GM21360 (cell line): ENCODE results near the gene C12orf57.

Experiments
- ATAC-seq: cut with Tn5 transposase; IDR thresholded peaks from one replicate; pipeline ENCODE4 v1.9.1; 2021; ENCODE audit warnings: mild to moderate bottlenecking, moderate library complexity; ENCODE audit not compliant: unreplicated experiment

Gene C12orf57

DNA sequence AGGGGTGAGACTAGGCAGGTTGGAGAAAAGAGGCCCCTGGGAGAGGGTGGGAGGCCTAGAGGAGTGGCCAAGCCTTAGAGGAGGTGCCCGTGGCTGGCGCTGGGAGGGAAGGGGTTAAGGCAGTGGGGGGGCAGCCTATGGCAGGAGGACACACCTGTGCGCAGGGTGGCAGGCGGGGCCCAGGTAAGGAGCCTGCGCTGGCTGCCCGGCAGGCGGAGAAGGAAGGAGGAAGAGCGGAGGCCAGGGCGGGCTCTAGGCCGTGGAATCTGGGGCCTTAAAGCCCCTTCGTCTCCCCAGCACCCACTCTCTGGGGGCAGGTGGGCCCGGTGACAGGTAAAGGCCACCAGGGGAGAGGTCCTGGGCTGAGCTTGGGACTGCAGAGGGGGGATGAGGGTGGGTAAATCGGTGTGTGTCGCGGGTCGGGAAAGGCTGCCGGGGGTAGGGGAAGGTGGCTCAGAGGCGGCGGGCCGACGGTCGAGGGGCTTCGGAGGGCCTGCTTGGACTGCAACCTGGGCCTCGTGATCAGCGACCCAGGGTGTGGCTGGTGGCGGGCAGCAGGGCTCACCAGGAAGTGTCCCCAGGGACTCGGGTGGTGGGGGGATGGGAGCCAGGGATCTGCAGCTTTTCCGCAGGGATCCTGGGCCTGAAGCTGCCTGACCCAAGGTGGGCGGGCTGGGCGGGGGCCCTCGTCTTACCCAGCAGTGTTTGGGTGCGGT is 19.4 kb downstream of the C12orf57 start:
- no peak for ATAC-seq

DNA sequence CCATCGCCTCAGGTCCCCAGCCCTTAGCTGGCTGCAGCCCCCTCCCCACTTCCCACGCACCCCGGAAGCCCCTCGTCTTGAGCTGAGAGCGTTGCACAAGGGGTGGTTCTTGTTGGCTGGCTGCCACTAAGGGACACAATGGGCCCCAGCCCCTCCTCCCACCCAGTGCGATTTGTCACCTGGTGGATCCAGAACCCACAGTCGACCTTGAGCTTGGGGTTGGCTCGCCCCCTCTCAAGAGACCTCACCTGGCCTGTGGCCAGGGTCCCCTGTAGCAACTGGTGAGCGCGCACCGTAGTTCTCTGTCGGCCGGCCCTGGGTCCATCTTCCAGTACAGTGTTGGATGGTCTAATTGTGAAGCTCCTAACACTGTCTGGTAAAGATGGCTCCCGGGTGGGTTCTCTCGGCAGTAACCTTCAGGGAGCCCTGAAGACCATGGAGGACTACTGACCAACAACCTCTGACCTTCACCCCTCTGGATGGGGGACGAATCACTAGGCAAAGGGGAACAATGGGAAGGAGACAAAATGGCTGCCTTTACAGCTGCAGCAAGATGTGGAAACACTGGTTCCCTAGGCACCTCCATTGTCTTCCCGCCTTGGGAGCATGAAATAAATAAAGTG is 20.1 kb downstream of the C12orf57 start:
- no peak for ATAC-seq

DNA sequence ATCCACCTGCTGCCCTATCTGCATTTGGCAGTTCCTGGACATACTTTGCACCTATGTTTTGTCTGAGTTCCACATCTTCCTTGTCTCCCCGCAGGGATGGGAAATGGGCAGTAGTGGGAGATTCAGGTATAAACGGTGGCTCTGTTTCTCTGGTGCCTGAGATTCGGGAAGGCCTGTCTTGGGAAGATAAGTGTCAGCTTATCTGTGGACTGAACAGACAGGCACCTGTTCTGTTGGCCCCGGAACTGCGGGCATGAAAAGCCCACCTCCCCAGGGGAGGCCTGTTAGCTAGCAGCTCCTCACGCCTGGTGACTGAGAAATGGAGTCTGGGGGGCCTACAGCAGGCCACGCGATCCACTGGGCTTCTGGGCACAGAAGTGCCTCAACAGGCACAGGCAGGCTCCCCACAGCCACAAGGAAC is 20.8 kb downstream of the C12orf57 start:
- ATAC-seq = no peak

DNA sequence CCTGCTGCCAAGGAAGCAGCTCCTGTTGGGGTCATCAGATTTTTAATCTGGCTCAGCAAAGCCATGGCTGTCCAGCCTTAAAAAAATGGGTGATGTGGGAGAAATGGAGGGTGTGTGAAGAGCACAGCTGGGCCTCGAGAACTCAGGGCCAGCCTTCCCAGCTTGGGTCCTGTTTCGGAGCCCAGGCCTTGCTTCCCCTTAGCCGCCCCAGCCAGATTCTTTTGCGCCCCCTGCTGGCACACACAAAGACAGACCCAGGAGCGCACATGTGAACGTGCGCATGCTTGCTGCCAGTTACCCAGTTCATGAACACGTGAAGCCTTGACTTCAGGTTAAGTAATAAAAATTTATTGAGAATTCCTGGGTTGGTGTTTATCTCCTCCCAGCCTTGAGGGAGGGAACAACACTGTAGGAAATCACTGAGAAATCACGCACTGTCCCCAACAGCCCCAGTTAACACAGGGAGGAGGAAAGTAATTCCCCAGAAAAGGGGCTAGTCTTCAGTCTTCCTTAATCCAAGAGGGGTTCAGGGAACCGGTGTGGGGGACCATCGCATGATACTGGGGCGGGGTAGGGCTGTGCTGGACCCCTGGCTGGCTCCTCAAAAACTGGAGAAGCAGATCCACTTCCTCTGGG is 21.3 kb downstream of the C12orf57 start:
- peak; percentile 33 for ATAC-seq

DNA sequence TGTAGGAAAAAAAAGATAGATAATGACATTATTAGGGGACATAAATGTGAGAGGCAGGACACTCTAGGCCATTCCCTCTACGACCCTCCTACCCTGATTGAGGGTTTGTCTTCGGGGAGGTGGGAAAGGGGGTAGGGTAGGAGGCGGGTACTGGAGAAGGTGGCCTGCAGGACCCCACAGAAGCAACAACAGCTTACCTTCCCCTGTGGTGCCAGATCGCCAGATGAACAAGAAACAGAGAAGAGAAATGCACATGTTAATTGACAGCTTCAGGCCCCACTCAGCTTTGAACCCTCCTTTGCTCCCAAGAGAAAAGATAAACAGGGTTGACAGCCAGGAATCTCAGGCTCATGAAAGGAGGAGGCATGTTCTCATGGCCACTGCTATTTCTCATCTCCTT is 21.9 kb downstream of the C12orf57 start:
- ATAC-seq = no peak

DNA sequence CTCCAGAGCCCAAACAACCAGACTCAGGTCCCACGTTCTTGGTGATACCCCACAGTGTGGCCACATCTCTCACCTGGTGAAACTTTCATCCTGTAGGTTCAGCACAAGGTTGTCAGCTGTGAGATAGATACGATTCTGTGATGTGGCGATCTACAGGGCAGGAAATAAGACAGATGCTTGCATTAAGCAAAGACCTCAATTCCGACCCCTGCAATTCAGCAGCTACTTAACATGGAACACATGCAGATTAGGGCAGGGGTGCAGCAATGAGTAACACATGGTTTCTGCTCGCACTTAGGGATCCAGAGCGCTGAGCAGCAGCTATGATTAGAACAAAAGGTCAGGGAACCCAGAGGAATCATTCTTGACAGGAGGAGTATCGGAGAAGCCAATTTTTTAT is 22.5 kb downstream of the C12orf57 start:
- no peak for ATAC-seq

DNA sequence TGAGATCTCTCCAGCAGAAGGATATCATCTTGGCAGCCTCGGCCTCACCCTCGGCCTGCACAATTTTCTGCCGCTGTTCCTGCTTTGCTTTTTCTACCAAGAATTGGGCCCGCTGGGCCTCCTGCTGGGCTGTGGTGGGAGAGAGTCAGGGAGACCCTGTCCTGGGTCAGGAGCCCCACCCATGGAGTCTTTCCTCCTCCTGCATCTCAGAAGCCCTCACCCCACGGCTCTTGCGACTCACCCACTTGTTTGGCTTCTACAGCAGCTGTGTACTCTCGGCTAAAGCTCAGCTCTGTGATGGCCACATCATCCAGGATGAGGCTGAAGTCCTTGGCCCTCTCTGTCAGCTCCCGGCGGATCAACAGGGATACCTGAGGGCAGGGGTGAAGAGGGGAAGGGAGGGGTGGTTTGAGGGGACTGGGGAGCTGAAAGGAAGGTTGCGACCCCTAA is 23.9 kb downstream of the C12orf57 start:
- no peak for ATAC-seq

DNA sequence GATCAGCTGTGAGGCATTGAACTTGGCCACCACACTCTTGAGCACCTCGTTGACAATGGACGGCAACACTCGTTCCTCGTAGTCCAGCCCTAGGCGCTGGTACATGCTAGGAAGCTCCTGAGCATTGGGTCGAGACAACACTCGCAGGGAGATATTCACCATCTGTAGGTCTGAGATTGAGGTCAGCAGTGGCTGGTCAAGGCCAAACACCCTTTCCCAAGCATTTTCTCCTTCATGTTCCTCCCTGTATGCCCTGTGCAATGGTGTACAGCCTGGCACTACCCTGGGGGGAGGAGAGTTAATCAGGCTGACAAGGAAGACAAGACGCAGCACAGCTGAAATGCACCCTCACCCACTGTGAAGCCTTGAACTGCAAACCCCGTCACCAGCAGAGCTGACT is 24.6 kb downstream of the C12orf57 start:
- ATAC-seq = no peak

DNA sequence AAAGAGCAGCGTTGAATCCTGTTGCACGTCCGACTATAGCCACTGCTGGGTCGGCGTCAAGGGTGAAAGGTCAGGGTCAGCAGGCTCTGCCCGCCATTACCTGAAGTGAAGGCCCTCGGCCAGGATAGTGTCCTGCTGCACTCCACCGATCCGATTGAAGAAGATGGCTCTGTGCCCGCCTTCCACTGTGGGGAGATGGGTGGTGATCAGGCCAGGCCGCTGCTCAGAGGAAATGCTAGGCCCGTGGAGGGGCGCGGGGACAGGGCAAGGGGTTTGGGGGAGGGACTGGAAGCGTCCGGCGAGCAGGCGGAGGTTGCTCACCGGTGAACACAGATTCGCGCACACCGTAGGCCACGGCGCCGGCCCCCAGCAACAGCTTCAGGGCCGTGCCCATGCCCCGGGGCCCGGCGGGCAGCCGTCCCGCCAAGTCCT is 26.3 kb downstream of the C12orf57 start:
- peak; percentile 29 for ATAC-seq

DNA sequence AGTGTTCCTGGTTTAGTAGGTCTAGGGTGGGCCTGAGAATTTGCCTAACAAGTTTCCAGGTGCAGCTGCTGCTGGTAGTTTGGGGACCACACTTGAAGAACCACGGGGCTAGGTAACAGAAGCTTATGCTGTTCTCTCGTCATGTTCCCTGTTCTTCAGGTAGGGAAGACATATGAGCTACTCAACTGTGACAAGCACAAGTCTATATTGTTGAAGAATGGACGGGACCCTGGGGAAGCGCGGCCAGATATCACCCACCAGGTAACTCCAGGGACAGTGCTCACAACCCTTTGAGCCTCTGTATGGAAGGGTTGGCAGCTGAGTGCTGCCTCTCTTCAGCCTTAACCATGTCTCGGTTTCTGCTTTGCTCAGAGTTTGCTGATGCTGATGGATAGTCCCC is 30.4 kb downstream of the C12orf57 start:
- ATAC-seq = no peak

DNA sequence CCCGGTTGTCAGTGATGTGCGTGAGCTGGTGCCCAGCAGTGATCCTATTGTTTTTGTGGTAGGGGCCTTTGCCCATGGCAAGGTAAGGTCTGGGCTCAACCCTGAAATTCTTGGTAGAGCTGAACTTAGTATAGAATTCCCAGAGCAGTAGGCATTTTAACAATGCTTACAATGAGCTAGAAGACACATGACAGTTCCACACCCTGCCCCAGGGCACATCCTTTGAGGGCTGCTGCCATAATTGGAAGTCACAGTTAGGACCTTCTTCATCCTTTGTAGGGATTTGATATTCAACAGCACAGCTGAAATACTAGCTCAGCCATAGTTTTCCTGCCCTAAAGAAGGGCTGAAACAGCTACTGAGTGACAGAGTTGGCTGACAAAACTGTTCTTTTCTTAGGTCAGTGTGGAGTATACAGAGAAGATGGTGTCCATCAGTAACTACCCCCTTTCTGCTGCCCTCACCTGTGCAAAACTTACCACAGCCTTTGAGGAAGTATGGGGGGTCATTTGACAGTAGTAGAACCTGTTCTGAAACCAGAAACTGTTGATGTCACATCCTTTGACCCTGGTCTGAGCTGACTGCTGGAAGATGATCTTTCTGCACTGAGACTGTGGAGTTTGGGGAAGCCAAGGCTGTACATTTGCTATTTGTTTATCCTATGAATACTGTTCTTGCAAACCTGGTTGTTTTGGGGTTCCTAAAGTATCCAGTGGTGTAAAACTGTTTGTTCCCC is 31.6 kb downstream of the C12orf57 start:
- no peak for ATAC-seq

DNA sequence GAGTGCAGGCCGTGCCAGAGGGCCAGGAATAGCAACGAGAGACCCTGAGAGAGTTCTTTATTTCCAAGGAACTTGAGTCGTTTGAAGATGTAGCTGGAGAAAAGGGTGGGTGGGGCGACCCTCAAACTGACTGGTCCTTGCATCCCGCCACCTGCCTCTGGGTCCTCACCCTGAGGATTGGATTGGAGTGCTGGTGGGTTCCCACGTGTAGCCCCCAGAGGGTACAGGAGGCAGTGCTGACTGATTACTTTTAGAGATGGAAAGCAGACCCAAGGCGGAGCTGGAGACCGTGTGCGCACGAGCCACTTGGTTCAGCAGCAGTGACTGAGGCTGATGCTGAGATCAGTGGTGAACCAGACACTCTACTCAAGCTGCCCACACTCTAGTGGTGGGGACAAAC is 33.8 kb downstream of the C12orf57 start:
- ATAC-seq = no peak

DNA sequence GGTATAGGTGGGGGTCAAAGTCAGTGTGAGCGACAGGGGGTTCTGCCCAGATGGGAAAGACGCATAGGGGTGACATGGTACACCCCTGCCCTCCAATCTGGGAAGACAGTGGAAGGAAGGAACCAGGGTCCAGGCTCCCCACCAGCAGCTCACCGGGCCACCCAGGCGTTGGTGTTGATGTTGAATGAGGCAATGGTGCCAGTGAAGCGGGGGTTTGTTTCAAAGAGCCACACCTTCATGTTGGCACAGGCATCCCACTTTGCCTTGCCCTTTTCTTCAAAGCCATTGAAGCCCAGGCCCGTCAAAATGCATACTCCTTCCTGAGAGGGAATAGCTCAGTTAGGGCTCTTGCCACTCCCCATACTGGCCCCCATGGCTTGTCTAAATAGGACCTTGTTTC is 34.4 kb downstream of the C12orf57 start:
- no peak for ATAC-seq

DNA sequence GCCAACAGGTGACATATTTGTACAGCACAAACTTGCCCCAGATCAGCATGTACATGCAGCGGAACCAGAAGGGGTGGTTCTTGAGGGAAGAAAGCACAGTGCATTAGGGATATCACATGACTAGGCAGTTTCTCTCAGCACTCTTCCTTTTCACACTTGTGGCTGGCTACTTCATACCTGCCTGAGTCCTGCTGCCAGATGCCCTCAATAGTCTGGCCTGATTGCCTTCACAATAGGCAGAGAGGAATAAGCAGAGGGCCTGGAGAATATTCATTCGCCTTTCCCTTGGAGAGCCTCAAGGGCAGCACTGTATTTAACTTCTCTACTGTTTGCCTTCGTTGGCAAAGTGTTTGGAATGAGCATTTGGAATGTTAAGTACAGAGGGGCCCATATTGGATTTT is 34.8 kb downstream of the C12orf57 start:
- no peak for ATAC-seq

DNA sequence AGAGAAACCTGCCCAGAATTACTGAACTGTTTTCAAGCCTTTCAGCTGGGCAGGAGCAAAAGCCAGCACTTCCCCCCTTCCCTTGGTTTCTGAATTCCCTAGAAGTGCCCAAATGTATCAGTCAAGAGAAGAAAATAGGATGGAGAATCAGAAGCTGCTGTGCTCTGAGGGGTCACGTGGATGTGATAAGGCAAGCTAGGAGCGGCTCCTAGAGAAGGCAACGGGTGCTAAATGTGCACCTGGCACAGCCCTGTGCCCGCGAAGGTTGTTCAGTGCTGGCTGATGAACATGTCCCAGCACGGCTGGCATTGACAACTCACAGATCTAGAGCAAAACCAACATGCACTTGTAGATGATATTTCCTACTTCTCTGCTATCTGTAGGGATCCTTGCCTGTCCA is 35.2 kb downstream of the C12orf57 start:
- ATAC-seq = no peak

DNA sequence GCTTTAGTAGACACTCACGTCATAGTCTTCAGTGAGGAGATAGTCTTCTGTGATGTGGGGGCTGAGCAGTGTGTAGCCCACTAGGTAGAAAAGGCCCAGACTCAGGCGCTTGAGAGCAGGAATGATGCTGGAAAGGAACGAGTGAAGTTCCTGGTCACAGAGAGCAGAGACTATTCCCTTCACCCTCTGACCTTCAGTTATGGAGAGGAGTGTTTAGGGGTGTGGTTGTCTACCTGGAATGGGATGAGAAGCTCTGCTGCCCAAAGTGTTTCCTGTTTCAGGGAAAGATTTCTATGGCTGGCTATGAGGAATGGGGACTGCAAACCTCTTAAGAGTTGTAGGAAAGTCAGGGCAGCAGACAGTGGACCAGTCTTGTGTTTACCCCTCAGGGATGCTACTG is 35.6 kb downstream of the C12orf57 start:
- ATAC-seq = no peak

DNA sequence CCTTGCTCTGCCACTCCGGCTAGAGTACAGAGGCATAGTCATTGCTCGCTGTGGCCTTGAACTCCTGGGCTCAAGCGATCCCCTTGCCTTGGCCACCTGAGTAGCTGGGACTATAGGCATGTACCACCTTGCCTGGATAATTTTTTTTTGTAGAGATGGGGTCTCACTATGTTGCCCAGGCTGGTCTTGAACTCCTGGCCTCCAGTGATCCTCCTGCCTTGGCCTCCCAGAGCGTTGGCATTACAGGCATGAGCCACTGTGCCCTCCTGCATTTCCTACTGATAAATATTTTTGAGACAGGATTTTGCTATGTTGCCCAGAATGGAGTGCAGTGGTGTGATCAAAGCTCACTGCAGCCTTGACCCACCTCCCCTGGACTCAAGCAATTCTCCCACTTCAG is 36.3 kb downstream of the C12orf57 start:
- no peak for ATAC-seq

DNA sequence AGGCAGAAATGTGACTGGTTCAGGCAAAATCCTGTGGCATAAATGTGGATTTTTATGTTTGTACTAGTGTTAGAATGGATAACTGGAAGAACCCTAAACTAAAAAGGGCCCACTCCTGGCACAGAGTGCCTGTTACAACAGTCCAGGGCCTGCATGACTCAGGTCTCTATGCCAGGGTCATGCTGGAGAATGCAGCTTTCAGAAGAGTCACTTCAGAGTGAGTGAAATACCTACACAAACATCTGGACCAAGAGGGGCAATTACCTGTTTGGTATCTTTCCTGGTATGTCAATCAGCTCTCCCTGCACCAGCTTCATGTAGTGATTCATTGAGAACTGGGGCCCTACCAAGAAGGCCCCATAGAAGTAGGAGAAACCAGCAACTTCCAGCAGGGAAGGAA is 36.9 kb downstream of the C12orf57 start:
- ATAC-seq = no peak

DNA sequence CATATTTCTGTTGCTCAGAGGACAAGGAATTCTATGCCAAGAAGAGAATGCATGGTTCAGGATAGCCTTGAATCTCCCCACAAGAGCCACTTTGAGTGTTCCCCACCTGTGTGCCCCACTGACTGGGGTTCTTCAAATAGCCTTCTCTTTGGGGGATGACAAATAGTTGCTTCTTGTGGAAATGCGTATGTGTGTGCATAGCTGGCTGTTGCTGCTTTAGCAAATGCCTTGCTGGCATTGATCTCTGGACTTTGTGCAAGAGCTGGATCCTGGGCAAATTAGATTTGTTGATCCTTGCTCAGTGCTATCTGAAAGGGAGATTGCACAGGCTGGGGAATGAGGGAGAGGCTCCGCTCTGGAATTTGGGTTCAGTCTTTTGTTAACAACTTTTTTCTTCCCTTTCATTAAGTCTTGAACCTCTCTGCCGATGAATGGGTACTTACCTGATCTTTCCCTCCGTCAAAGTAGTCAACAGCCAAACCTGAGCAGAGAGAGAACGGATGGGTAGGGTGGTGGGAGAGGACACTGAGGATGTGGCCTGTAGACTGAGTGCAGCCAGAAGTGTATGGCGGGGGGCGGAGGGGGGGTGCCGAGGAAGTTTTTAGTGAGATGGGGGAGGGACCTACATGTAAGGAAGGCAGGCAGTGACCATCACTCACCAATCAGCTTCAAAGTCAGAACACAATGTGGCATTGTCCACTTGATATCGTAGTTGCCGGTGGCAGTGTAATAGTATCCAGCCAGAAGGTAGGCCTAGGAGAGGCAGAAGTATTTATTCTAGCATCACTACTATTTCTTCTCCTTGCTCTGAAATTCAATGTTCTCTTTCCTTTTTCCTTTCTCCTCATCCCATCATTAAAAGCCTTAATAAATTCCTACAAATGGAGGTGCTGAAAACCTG is 37.6 kb downstream of the C12orf57 start:
- ATAC-seq = no peak

DNA sequence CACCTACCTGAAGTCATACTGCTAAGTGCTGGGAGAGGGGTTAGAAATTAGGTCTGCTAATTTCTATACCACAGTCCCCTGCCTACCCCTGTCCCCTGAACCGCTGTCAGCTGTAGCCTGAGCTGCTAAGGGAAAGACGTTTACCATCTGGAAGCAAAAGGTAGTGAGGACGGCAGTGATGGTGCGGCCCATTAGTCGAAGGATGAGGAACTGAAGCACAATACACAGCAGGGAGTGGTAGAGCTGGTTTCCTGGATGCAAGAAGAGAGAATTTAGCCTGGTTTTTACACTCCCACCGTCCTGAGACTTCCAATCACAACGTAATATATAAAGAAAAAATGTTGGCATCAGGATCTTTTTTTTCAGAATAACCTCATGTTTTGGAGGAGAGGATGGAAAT is 38.7 kb downstream of the C12orf57 start:
- no peak for ATAC-seq
